Upper lobe of right lung (tissue), 1 donor: ENCODE measurements around the gene MPP2. TPM values are rescaled to one million over a fixed set of nuclear protein-coding genes. Genes with fewer than 3 reads are reported as not detected.

Experiments used
- ATAC-seq: fragments of 200-7000 bp; cut with Tn5 transposase; one replicate; pipeline ENCODE4 v1.9.1; 2020; ENCODE audit warnings: mild to moderate bottlenecking, moderate library complexity
- DNase-seq: peaks from one replicate; pipeline ENCODE4 v3.0.0-alpha.2; 2020
- H3K27ac ChIP-seq: fragments of 200-600 bp; one replicate; pipeline ENCODE4 v1.8.0; 2022
- H3K27me3 ChIP-seq: fragments of 200-600 bp; one replicate; pipeline ENCODE4 v1.8.0; 2022; ENCODE audit warnings: mild to moderate bottlenecking
- H3K36me3 ChIP-seq: fragments of 200-600 bp; one replicate; pipeline ENCODE4 v1.8.0; 2022
- H3K4me1 ChIP-seq: fragments of 200-600 bp; one replicate; pipeline ENCODE4 v1.8.0; 2022
- H3K4me3 ChIP-seq: fragments of 200-600 bp; one replicate; pipeline ENCODE4 v1.8.0; 2022; ENCODE audit warnings: mild to moderate bottlenecking
- H3K9me3 ChIP-seq: fragments of 200-600 bp; one replicate; pipeline ENCODE4 v1.8.0; 2022
- intact Hi-C: fragments of 100-400 bp; cut with DNase I; formaldehyde crosslinking; loops from one replicate; pipeline ENCODE4 v1.11.0; 2022
- total RNA-seq: library from RNA; stranded (reverse); fragmentation: NEBNext Ultra II Directional; extraction: Animal tissue kit (Norgen Biotek cat#: 25700); gene quantifications from one replicate; pipeline ENCODE4 v1.2.1, GENCODE V29; 2021
- TF ChIP-seq, protein P1 (sequence below): fragments of 200-600 bp; IDR thresholded peaks from one replicate; pipeline ENCODE4 v1.8.0; 2022; ENCODE audit warnings: antibody characterized with exemption
- donor health status: DM: no; HTN: yes; CAD: no; lungs with severe emphysema.

Gene MPP2
- total RNA-seq, 1 donor from 2014 or later, result 0.49 TPM

DNA sequence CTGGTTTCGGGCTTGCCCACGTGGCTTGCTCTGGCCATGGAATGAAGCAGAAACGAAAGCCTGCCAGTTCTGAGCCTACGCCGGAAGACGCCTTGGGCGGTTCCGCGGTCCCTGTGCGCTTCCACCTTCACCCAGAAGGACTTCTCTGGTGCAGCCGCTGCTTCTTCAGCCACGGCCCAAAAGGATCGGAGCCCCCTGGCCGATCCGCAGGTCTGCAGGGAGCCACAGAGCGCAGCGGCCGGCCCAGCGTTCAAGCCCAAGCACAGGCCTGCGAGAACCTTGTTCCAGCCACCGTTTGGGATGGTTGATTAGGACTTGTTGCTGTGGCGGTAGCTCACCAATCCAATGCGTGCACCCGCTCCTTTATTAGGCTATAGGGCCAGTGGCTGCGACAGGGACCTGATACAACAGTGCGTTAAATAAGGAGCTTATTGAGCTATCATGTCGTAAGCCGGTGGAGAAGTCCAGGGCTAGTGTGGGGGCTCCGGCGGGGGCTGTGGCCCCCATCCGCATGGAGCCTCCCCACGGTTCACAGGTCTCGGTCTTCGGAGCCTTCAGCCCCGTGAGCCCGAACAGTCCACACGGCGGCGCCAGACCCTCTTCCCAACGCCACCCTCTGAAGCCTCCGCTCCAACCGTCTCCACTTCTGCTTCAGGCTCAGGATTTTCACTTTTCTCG is 10.2 kb upstream of the MPP2 start:
- H3K4me3 ChIP-seq, result peak overlapping the region; percentile 51
- no peak overlapping the region for H3K27ac ChIP-seq
- TF ChIP-seq, protein P1, sequence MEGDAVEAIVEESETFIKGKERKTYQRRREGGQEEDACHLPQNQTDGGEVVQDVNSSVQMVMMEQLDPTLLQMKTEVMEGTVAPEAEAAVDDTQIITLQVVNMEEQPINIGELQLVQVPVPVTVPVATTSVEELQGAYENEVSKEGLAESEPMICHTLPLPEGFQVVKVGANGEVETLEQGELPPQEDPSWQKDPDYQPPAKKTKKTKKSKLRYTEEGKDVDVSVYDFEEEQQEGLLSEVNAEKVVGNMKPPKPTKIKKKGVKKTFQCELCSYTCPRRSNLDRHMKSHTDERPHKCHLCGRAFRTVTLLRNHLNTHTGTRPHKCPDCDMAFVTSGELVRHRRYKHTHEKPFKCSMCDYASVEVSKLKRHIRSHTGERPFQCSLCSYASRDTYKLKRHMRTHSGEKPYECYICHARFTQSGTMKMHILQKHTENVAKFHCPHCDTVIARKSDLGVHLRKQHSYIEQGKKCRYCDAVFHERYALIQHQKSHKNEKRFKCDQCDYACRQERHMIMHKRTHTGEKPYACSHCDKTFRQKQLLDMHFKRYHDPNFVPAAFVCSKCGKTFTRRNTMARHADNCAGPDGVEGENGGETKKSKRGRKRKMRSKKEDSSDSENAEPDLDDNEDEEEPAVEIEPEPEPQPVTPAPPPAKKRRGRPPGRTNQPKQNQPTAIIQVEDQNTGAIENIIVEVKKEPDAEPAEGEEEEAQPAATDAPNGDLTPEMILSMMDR, result peak; percentile 55
- peak; percentile 76 for DNase-seq
- H3K36me3 ChIP-seq, result no peaks in the 10 kb centered on the region
- H3K27me3 ChIP-seq, result no peaks in the 10 kb centered on the region
- intact Hi-C loops, result no loop called here
- H3K9me3 ChIP-seq, result no peaks in the 10 kb centered on the region
- H3K4me1 ChIP-seq, result peaks cover 5% of the 10 kb centered on the region
- peak; percentile 90 for ATAC-seq

DNA sequence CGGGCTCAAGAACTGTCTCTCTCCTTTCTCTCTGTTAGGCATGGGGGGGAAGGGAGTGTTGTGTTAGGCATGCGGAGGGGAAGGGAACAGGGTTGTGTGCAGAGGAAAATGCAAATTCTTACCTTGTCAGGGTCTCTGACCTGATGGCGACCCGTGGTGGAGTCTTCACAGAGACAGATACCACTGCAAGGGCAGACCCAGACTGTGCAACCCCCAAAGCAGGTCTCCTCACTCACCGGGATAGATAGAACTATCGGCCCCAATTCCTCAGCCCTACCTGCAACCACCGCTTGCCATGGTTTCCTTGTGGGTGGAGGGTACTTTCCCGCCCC is 9.6 kb upstream of the MPP2 start:
- H3K4me1 ChIP-seq, result peaks cover 5% of the 10 kb centered on the region
- H3K27me3 ChIP-seq, result no peaks in the 10 kb centered on the region
- no peak overlapping the region for H3K27ac ChIP-seq
- no peaks in the 10 kb centered on the region for H3K9me3 ChIP-seq
- no peaks in the 10 kb centered on the region for H3K36me3 ChIP-seq
- DNase-seq (no peak), ATAC-seq (no peak)
- TF ChIP-seq, protein P1, result no peak
- intact Hi-C loops, result no loop called here
- H3K4me3 ChIP-seq, result peak overlapping the region; percentile 51

DNA sequence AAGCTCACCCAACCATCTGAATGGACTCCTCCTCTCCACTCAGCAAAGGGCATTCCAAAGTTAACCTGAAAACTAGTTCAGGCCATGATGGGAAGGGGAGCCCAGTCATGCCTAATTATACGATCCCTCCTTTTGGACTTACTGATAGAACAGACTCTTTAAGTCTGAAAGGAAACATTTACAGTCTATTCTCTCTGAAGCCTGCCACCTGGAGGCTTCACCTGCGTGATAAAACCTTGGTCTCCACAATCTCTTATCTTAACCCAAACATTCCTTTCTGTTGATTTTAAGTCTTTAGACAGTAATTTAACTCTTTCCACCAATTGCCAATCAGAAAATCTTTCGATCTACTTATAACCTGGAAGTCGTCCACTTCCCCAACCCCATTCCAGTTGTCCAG is 9.0 kb upstream of the MPP2 start:
- intact Hi-C loops, result no loop called here
- peaks cover 5% of the 10 kb centered on the region for H3K4me1 ChIP-seq
- no peak overlapping the region for H3K27ac ChIP-seq
- H3K4me3 ChIP-seq, result no peak overlapping the region
- DNase-seq, result no peak
- no peaks in the 10 kb centered on the region for H3K36me3 ChIP-seq
- no peaks in the 10 kb centered on the region for H3K27me3 ChIP-seq
- TF ChIP-seq, protein P1, result no peak
- no peaks in the 10 kb centered on the region for H3K9me3 ChIP-seq
- ATAC-seq, result no peak

DNA sequence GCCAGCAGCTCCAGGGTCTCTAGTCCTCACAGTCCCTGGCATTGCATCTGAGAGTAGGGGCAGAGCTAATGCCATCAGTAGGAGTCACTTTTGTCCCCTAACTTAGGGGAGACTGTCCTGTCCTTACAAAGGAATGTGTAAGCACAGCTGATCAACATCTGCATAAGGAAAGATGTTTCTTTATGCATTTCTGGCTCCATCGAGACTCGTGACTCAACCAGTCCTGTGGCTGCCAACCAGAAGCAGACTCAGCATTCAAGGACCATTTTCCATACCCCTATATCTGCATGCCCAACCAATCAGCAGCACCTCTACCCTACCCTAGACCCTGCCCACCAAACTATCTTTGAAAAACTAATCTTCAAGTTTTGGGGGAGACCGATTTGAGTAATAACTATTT is 8.2 kb upstream of the MPP2 start:
- Histone ChIP-seq H3K36me3 (no peaks in the 10 kb centered on the region), H3K27ac (no peak overlapping the region), H3K4me3 (no peak overlapping the region), H3K27me3 (no peaks in the 10 kb centered on the region), H3K4me1 (peaks cover 5% of the 10 kb centered on the region), H3K9me3 (no peaks in the 10 kb centered on the region)
- intact Hi-C loops, result no loop called here
- DNase-seq, result no peak
- TF ChIP-seq, protein P1, result no peak
- ATAC-seq, result no peak

DNA sequence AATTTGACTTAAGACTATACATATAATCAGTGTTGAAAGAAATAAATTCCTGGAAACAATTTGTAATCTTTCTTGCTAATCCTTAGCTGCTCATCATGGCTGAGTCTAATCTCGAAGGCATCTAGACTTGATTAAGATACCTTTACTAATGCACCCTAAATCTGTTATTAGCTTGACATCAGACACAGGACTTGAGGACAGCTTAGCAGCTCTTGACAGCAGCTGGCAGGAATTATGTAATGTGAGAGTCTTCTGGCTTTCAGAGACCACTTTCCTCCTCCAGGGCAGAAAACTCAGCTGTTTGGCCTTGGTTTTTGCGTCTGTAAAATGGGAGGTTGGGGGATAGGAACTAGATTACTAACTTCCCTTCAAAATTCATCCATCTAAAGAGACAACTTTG is 7.1 kb upstream of the MPP2 start:
- H3K27me3 ChIP-seq, result no peaks in the 10 kb centered on the region
- H3K36me3 ChIP-seq, result no peaks in the 10 kb centered on the region
- DNase-seq, result no peak
- no peak for ATAC-seq
- TF ChIP-seq, protein P1, result no peak
- H3K9me3 ChIP-seq, result no peaks in the 10 kb centered on the region
- H3K4me1 ChIP-seq, result peaks cover 5% of the 10 kb centered on the region
- no peak overlapping the region for H3K4me3 ChIP-seq
- intact Hi-C loops, result no loop called here
- no peak overlapping the region for H3K27ac ChIP-seq

DNA sequence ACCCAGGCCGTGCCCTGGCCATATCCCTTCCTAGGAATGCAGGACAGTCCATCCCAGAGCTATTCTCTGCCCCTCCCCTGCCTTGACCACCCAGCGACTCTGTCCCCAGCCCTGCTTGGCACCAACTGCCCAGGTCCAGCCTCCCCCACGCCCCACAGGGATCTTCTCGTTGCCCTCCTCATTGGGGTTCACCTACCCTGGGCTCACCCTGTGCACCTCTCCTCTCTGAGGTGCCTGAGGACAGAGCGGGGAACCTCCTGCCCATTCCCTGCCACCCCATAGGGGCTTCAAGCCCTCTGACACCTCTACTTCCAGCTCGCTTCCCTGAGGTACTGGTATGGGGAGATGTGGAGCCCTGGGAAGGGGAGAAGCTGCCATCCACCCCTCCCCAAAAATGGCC is 6.2 kb upstream of the MPP2 start:
- H3K27ac ChIP-seq, result no peak overlapping the region
- H3K36me3 ChIP-seq, result no peaks in the 10 kb centered on the region
- no peak for DNase-seq
- ATAC-seq, result no peak
- peaks cover 4% of the 10 kb centered on the region for H3K27me3 ChIP-seq
- TF ChIP-seq, protein P1, result no peak
- no peak overlapping the region for H3K4me3 ChIP-seq
- H3K4me1 ChIP-seq, result peaks cover 5% of the 10 kb centered on the region
- H3K9me3 ChIP-seq, result no peaks in the 10 kb centered on the region
- intact Hi-C loops, result no loop called here
